ENCODE measurements around the gene REEP1. TPM values are rescaled to one million over a fixed set of nuclear protein-coding genes. Genes with fewer than 3 reads are reported as not detected.
A peak's percentile ranks its signal among the peaks of the same experiment; 100 is the strongest.

Gene REEP1
- total RNA-seq, 1 donor from 2014 or later = 0.35 TPM

DNA sequence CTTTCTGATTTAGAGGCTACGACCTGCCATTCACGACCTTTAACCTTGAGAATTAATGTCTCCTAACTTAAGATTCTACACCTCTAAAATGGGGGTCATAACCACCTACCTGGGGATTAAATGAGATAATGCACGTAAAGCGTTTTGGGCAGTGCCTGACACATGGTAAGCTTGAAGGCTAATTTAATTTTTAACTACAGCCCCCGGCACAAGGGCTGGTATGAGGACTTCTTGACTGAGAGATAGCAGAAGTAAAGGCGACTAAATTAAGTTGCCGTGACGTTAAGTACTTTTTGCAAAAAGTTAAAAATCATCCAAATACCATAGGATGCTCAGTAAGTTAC is 137.6 kb downstream of the REEP1 start:
- no peak for DNase-seq (ENCODE audit: low read depth)
- TF ChIP-seq, protein P1, sequence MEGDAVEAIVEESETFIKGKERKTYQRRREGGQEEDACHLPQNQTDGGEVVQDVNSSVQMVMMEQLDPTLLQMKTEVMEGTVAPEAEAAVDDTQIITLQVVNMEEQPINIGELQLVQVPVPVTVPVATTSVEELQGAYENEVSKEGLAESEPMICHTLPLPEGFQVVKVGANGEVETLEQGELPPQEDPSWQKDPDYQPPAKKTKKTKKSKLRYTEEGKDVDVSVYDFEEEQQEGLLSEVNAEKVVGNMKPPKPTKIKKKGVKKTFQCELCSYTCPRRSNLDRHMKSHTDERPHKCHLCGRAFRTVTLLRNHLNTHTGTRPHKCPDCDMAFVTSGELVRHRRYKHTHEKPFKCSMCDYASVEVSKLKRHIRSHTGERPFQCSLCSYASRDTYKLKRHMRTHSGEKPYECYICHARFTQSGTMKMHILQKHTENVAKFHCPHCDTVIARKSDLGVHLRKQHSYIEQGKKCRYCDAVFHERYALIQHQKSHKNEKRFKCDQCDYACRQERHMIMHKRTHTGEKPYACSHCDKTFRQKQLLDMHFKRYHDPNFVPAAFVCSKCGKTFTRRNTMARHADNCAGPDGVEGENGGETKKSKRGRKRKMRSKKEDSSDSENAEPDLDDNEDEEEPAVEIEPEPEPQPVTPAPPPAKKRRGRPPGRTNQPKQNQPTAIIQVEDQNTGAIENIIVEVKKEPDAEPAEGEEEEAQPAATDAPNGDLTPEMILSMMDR (conservative IDR thresholded peaks at IDR 0.05; ENCODE audit: low read depth, low read length) = no peak
- peak overlapping the region; percentile 98 for H3K4me3 ChIP-seq (ENCODE audit: low read depth, low read length)

DNA sequence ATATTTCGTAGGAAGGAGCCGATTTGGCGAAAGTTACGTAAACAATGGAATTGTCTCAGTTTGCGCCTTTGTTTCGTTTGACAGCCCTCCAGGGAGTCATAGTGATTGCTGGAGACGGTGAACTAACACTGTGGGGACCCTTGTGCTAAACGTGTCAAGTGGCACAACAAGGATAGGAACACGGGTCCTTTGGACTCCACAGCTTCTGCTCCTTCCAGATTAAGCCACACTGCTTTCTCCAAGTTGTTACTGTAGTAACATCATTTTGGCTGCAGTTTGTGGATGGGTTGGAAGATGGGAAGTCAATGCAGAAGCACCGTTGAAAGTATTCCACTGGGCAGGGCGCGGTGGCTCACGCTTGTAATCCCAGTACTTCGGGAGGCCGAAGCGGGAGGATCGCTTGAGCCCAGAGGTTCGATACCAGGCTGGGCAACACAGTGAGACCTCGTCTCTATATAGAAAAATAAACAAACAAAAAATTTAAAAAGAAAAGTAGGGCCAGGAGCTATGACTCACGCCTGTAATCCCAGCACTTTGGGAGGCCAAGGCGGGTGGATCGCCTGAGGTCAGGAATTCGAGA is 141.5 kb downstream of the REEP1 start:
- TF ChIP-seq, protein P1 (conservative IDR thresholded peaks at IDR 0.05; ENCODE audit: low read depth, low read length) = no peak
- no peak for DNase-seq (ENCODE audit: low read depth)
- peak overlapping the region; percentile 99 for H3K4me3 ChIP-seq (ENCODE audit: low read depth, low read length)

DNA sequence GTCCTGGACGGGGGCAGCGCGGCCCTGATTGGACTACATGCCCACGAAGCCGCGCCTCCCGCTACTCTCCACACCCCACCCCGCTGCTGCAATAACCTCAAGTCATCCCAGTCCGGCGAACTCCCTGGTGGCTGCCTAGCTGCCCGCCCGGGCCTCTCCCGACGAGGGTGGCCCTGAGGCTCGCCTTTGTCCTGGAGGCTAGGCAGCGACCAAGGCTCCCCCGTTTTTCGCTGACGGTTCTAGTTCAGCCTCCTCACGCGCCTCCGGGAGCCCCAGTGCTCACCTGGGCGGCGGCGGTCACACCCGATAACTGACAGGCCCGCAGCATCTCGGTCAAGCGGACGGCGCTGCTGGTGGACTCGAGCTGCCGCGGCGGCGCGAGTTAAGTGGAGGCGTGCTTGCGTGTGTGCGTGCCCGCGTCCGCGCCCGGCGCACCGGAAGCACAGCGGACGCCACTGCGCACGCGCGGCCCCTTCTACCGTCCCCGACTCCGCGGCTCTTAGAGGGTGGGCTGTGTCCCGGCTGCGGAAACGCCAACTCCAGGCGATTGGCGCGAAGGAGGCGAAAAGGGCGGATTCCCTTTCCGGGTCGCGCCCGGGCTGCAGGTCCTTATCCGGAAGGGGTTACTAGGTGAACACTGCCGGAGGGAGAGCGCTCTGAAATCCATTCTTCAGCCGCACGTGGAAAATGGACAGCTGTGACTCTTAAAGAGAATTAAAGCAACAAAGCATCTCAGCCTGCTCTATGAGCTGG is 142.2 kb downstream of the REEP1 start, which contains the start of gene IMMT:
Gene IMMT, minus strand, starts transcription at position 408 of the 753 bp plus-strand sequence. Its CDS starts 80 bp downstream, at position 328.
- H3K4me3 ChIP-seq (ENCODE audit: low read depth, low read length) = peak within 1 kb of the TSS; percentile 99
- TF ChIP-seq, protein P1 (conservative IDR thresholded peaks at IDR 0.05; ENCODE audit: low read depth, low read length) = no peak
- DNase-seq (ENCODE audit: low read depth) = peak; percentile 66

DNA sequence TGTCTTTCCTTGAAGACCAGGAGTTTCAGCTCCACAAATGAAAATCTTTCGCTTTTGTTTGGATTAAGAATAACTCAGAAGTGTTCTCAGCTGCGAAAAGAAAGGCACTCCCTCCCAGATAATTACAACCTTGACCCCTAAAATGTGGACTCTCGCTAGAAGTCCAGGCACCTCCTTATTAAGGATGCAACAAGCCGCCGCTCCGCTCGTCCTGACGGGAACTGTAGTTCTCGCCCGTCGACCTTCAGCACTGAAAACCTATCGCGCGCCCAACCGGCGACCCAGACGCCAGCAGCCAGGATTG is 142.7 kb downstream of the REEP1 start:
- DNase-seq (ENCODE audit: low read depth) = no peak

DNA sequence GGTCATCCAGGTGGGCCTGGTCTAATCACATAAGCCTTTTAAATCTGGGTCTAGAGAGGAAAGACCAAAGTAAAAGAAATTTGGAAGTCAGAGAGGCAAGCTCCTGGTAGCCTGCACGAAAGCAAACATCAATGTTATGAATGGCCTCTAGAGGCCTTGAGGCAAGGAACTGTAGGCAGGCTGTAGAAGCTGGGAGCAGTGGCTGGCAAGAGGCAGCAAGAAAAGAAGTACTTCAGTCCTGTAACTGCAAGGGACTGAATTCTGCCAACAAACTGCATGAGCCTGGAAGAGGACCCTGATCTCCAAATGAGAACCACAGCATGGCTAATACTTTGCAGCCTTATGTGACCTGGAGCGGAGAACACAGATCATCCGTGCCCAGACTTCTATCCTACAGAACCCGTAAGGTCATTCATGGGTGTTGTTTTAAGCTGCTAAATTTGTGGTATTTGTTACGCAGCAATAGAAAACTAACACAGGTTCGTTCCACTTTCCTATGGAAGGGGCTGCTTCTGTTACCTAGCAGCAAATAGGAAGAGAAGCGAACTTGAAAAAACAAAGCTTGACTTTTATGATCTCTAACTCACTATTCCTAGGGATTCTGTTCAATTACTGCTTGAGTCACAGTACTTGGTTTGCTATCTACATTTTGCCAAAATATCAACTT is 143.4 kb downstream of the REEP1 start:
- peak overlapping the region; percentile 99 for H3K4me3 ChIP-seq (ENCODE audit: low read depth, low read length)
- TF ChIP-seq, protein P1 (conservative IDR thresholded peaks at IDR 0.05; ENCODE audit: low read depth, low read length) = no peak
- DNase-seq (ENCODE audit: low read depth) = no peak

More for the DNA sequence above, 142.7 kb downstream of the REEP1 start:
- TF ChIP-seq, protein P1 (conservative IDR thresholded peaks at IDR 0.05; ENCODE audit: low read depth, low read length) = no peak
- H3K4me3 ChIP-seq (ENCODE audit: low read depth, low read length) = peak overlapping the region; percentile 99

DNA sequence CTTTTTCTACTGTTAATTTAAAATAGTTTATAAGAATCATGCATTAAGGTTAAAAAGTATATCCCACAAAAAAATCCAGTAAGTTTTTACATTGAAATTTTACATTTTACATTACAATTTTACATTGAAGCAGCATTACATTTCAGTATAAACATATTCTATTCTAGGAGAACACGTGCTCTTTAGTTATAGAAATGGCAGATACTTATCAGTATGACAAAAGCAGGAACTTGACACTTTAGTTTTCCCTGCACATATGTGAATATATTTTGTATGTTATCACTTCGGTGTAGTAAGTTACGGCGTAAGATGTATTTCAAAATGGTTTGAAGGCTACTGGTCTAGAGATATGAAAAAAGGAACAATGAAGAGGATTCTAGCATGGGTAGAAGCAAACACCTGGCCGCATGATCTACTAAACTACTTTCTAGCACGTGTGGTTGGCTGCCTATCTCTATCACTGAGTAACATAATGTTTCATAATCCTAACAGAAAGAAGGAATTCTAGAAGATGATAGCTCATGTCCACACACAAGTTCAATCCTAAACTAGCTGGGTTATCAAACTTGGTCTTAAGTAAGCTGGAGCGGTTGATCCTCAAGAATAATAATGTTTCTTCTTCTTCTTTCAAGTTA is 147.5 kb downstream of the REEP1 start:
- TF ChIP-seq, protein P1 (conservative IDR thresholded peaks at IDR 0.05; ENCODE audit: low read depth, low read length) = no peak
- H3K4me3 ChIP-seq (ENCODE audit: low read depth, low read length) = no peak overlapping the region
- DNase-seq (ENCODE audit: low read depth) = no peak
